ENCODE data around the gene NASP.

The NASP gene

DNA sequence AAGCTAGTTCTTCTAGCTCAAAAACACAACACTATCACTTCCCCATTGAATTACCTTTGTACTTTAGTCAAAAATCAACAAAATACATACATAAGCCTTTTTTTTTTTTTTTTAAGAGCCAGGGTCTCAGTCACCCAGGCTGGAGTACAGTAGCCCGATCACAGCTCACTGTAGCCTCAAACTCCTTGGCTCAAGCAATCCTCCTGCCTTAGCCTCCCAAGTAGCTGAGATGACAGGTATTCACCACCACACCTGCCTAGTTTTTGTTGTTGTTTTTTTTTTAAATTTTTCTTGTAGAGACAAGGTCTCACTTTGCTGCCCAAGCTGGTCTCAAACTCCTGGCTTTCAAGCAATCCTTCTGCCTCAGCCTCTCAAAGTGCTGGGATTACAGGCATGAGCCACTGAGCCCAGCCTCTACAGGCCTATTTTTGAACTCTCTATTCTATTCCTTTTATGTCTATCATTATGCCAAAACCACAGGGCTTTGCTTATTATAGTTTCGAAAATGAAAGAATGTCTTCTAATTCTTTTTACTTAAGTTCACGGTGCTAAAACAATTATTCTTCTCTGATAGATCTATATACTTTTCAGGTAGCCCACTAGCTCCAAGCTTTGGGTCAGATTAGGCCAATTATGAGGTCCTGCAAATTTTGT lies 72.9 kb downstream of the NASP start:
- TF ChIP-seq, protein P1, sequence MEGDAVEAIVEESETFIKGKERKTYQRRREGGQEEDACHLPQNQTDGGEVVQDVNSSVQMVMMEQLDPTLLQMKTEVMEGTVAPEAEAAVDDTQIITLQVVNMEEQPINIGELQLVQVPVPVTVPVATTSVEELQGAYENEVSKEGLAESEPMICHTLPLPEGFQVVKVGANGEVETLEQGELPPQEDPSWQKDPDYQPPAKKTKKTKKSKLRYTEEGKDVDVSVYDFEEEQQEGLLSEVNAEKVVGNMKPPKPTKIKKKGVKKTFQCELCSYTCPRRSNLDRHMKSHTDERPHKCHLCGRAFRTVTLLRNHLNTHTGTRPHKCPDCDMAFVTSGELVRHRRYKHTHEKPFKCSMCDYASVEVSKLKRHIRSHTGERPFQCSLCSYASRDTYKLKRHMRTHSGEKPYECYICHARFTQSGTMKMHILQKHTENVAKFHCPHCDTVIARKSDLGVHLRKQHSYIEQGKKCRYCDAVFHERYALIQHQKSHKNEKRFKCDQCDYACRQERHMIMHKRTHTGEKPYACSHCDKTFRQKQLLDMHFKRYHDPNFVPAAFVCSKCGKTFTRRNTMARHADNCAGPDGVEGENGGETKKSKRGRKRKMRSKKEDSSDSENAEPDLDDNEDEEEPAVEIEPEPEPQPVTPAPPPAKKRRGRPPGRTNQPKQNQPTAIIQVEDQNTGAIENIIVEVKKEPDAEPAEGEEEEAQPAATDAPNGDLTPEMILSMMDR (IDR thresholded peaks at IDR 0.05; ENCODE audit: extremely low read depth, insufficient read depth, missing control alignments), result no peak
- in situ Hi-C loops (cut with MboI; ENCODE audit: low pct_unique_long_range_greater_than_20kb, low sequenced_read_pairs, unreplicated experiment), result no loop called here

DNA sequence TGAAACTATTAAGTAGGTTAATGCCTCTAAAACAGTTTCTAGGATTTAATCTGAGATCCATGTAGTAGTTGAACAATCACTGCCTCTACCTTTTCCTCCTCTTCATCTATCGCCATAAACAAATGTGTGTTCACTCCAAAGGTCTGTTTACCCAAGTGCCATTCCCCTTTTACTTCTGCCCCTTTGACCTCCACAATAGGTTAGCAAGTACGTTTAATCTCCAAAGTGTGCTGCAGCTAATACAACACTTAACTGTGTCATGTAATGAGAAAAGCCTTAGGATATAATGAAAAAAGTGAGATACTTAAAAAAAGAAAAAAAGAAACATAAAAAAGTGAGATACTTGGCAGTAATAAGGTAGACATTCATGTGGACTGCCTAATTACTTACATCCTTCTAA lies 74.3 kb downstream of the NASP start:
- no peak for DNase-seq (ENCODE audit: low spot score)
- in situ Hi-C loops (cut with MboI; ENCODE audit: low pct_unique_long_range_greater_than_20kb, low sequenced_read_pairs, unreplicated experiment), result no loop called here
- TF ChIP-seq, protein P1 (IDR thresholded peaks at IDR 0.05; ENCODE audit: extremely low read depth, insufficient read depth, missing control alignments), result no peak

More for the DNA sequence above, 72.9 kb downstream of the NASP start:
- no peak for DNase-seq (ENCODE audit: low spot score)

DNA sequence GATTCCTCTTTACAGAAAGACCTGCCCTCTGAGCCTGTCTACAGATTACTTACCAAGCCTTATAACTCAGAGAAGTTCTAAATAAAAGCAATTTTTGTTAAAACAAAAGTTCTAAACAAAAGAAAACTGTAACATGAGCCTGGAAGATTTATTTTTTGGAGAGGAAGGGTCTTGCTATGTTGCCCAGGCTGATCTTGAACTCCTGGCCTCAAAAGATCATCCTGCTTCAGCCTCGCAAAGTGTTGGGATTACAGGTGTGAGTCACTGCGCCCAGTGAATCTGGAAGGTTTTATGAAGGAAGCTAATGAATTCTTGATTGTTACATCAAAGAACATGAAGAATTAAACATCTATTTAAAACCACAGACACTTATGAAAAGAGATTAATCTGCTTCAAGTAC lies 75.4 kb downstream of the NASP start:
- in situ Hi-C loops (cut with MboI; ENCODE audit: low pct_unique_long_range_greater_than_20kb, low sequenced_read_pairs, unreplicated experiment), result no loop called here
- no peak for DNase-seq (ENCODE audit: low spot score)
- TF ChIP-seq, protein P1 (IDR thresholded peaks at IDR 0.05; ENCODE audit: extremely low read depth, insufficient read depth, missing control alignments), result no peak

DNA sequence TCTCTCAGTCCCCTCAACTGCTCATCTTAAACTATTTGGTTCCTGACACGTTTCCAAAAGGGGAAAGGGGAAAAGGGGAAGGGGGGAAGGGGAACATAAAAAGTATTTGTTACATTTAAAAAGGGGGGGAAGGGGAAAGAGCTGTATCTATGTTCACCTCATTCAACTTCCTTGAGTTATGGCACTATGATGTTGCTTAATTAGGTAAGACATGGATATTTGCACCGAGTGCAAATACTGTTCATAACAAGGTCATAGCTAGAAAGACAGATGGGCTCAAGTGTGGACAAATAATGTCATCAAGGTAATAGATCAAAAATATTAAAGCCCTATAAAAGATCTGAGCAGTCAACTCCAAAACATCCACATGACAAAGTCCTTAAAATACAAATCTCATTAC lies 76.5 kb downstream of the NASP start:
- no peak for DNase-seq (ENCODE audit: low spot score)
- in situ Hi-C loops (cut with MboI; ENCODE audit: low pct_unique_long_range_greater_than_20kb, low sequenced_read_pairs, unreplicated experiment), result no loop called here
- TF ChIP-seq, protein P1 (IDR thresholded peaks at IDR 0.05; ENCODE audit: extremely low read depth, insufficient read depth, missing control alignments), result no peak

DNA sequence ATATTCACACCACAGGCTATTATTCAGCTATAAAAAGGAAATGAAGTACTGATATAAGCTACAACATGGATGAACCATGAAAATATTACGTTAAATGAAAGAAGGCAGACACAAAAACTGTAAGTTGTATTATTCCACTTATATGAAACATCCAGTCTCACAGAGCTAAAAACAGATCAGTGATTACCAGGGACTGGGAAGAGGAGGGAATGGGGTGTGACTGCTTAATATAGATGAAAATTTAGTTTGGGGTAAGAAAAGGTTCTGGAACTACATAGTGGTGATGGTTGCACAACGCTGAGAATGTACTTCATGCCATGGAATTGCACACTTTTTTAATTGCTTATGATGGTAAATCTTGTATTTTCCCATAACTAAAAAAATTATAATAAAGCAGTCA lies 83.0 kb downstream of the NASP start:
- TF ChIP-seq, protein P1 (IDR thresholded peaks at IDR 0.05; ENCODE audit: extremely low read depth, insufficient read depth, missing control alignments), result no peak
- in situ Hi-C loops (cut with MboI; ENCODE audit: low pct_unique_long_range_greater_than_20kb, low sequenced_read_pairs, unreplicated experiment), result no loop called here
- DNase-seq (ENCODE audit: low spot score), result no peak

DNA sequence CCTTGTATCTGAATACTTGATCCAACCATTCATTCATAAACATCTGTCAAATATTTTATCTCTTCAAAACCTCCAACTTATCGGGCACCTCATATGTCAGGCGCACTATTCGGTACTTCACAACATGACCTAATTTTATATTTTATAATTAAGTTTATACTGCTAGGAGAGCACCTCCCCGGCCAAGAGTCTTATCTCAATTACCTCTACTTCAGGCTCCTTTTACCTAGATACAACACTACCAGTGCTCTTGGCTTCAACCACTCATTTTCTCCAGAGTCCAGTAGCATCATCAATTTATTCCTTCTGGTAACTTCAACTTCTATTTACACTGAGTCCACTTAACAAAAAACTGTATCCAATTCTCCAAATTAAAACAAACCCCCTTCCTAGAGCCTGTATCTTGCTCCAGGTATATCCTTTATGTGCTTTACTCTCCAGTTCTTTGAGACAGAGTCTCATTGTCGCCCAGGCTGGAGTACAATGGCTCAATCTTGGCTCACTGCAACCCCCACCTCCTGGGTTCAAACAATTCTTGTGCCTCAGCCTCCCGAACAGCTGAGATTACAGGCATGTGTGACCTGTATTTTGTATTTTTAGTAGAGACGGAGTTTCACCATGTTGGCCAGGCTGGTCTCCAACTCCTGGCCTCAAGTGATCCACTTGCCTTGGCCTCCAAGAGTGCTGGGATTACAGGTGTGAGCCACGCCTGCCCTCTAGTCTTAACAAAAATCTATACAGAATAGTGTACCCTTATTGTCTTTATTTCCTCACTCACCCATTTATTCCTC lies 83.7 kb downstream of the NASP start:
- TF ChIP-seq, protein P1 (IDR thresholded peaks at IDR 0.05; ENCODE audit: extremely low read depth, insufficient read depth, missing control alignments), result no peak
- in situ Hi-C loops (cut with MboI; ENCODE audit: low pct_unique_long_range_greater_than_20kb, low sequenced_read_pairs, unreplicated experiment), result no loop called here

More for the DNA sequence above, 83.7 kb downstream of the NASP start:
- no peak for DNase-seq (ENCODE audit: low spot score)

Data from GM13977 (cell line).